HG02623 (cell line): Measurements from ENCODE around the gene FADS1.

Experiments
- ATAC-seq: cut with Tn5 transposase; IDR thresholded peaks from one replicate; pipeline ENCODE4 v1.9.1; 2021; ENCODE audit warnings: moderate library complexity; ENCODE audit not compliant: unreplicated experiment

Gene FADS1

GRCh38 chr11:61816736-61817455 is at the start of gene FADS1:
TSS of gene FADS1 (minus strand) at chr11:61817003. CDS start at chr11:61816929, 74 bp downstream.
- ATAC-seq: peak; percentile 56

DNA sequence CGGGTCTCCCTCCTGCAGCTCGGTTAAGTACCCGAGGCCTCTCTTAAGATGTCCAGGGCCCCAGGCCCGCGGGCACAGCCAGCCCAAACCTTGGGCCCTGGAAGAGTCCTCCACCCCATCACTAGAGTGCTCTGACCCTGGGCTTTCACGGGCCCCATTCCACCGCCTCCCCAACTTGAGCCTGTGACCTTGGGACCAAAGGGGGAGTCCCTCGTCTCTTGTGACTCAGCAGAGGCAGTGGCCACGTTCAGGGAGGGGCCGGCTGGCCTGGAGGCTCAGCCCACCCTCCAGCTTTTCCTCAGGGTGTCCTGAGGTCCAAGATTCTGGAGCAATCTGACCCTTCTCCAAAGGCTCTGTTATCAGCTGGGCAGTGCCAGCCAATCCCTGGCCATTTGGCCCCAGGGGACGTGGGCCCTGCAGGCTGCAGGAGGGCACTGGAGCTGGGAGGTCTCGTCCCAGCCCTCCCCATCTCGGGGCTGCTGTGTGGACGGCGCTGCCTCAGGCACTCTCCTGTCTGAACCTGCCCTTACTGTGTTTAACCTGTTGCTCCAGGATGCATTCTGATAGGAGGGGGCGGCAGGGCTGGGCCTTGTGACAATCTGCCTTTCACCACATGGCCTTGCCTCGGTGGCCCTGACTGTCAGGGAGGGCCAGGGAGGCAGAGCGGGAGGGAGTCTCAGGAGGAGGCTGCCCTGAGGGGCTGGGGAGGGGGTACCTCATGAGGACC is 49.6 kb upstream of the FADS1 start:
- ATAC-seq: no peak

DNA sequence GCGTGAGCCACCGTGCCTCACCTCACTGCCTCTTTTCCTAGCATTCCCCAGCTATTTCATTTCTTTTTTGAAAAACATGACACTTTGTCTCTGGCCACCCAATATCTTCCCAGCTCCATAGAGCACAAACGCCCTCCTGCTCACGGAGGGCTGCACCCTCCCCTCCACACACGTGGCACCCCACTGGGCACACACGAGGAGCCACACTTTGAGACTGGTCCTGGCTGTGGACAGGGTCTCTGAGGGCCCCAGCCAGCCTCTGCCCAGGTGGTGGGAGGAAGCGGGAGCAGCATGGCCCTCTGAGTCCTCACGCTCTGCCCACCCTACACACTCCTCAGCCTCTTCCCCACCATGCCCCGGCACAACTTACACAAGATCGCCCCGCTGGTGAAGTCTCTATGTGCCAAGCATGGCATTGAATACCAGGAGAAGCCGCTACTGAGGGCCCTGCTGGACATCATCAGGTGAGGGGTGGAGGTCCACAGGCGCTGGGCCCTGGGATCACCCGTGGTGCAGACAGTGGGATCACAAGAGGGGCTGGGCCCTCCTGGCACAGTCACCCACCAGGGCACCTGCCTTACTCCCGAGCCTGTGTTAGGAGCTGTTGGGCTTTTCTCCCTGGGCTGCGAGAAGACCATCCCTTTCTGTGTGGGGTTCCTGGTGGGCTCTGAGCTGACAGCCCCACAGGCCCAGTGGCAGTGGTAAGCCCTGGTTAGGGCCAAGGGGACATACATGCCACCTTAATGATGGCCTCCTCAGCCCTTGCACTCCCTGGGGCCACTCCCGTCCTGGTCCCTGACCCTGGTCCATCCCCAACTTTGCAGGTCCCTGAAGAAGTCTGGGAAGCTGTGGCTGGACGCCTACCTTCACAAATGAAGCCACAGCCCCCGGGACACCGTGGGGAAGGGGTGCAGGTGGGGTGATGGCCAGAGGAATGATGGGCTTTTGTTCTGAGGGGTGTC is 48.3 kb upstream of the FADS1 start:
- no peak for ATAC-seq

GRCh38 chr11:61863548-61864081 is 46.8 kb upstream of the FADS1 start:
- ATAC-seq: no peak

DNA sequence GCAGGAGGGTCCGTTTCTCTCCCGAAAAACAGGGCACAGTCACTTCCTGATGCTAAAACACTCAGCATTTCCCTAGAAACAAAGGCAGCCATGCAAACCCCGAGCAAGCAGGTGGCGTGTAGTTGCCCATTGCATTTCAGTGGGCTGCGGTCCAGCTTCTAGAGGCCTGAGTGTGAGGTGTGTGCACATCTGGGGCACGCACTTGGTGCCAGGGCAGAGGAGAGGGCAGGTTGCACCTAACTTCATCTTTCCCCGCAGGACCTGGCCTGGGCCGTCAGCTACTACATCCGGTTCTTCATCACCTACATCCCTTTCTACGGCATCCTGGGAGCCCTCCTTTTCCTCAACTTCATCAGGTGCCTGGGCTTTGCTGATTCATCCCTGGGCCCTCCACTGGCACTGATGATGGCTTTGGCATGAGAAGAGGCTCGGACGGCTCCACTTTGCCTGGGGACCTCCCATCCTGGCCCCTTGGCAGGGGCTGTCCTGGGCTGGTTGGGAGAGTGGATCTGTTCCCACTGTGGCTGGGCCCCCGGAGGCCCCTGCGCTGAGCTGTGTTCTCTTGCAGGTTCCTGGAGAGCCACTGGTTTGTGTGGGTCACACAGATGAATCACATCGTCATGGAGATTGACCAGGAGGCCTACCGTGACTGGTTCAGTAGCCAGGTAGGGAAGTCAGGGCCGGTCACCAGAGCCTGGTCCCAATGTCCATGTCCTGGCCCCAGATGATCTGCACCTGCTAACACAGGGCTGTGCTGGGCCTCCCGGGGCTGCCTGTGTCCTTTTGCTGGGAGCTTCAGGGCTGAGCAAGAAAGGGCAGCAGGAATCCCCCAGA is 46.1 kb upstream of the FADS1 start:
- no peak for ATAC-seq

- ATAC-seq: no peak
Measured at GRCh38 chr11:61861634-61862033, 44.8 kb upstream of the FADS1 start.

- ATAC-seq: no peak
Measured at GRCh38 chr11:61860054-61860903, 43.5 kb upstream of the FADS1 start.

DNA sequence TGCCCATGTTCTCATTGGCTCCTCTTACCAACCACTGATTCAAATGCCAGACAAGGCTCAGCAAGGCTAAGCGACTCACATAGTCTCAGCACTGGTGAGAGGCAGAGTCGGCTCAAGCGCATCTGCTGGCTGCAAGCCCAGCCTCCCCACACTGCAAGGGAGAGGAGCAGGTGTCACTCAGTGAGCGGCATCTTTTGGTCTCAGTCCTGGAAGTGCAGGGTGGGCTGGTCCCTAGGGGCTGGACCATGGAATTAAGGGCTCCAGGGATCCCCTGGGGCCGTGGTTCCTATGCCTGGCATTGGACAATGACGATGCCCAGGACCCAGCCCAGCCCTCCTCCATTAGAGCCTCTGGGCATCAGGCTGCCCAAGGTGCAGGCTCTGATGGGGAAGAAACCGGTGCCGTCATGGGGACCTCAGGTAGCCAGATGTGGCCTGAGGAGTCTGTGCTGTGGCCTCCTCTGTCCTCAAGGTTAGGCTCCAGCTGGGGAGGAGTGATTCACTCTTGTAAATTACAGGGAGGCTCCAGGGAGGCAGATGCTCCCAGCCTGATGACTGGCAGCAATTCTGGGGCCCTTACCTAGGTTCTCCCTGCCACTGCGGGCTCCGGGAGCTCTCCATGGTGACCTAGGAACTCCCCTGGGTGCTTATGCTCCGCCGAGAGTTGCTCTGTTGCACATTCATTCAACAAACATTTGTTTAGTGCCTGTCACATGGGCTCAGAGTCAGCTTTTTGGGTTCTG is 39.3 kb upstream of the FADS1 start:
- ATAC-seq: no peak

DNA sequence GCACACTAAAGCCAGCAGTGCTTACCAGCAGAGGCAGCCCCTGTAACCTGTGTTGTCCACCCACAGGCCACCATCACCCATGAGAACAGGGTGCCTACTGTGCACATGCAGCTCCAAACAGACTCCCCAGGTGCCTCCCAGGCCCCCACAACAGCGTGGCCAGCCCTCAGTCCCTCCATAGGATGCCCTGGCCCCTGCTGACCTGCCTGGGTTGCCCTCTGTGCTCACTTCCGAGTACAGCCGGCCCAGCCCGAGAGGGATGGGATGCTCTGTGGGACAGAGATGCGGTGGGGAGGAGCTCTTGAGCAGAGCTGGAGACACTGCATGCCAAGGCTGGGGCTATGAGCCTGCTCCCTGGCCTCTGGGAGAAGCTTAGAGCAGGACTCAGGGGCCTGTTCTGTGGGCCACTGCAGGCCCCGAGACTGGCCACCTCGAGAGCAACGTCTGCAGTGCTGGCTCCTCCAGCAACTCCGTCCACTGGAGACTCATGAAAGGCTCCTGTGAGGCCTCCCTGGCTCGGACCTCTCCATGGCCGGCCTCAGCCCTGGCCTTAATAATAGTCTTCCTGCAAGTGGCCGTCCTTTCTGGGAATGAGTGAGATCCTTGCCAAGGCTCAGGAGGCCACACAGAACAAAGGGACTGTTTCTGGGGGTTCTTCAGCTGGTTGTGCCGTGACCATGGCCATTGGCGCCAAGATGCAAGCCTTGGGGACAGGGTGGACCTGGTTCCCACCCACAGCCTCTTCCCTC is 38.3 kb upstream of the FADS1 start:
- ATAC-seq: no peak

GRCh38 chr11:61854206-61854895 is 37.5 kb upstream of the FADS1 start:
- no peak for ATAC-seq

GRCh38 chr11:61853698-61854169 is 36.9 kb upstream of the FADS1 start:
- ATAC-seq: no peak

GRCh38 chr11:61851900-61852295 is 35.1 kb upstream of the FADS1 start:
- no peak for ATAC-seq

DNA sequence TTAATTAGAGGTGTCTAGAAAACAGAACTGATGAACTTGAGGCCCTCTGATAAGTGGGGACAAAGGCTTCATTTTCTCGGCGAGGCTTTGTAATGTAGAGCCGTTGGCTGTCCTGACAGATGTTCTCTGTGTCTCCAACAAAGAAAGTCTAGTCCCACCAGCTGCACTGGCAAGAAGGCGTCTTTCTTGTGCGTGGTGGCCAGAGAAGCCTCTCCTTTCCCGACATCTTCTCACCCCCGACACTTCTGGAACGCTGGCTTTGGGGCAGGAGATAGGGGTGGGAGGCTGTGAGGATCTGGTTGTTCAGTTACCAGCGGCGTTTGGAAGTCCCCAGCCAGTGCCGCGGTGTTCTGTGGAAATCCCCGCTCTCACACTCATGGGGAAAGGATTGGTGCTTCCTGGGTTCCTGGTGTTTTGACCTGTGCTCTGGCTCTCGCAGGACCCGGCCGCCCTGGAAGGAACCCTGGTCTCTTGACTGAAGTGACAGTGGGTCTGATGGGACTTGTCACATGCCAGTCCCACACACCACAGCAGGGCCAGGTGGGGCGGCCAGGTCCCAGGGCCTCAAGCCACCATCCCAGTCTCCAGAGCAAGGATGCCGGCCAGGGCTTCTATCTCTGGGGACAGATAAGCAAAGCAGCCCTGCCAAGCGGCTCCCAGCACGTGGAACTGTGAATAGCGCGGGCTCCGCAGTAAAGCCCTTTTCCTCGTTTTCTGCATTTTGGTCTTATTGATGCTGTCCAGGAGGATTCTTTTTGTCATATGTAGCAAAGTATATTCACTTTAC is 34.5 kb upstream of the FADS1 start:
- no peak for ATAC-seq

- no peak for ATAC-seq
Measured at GRCh38 chr11:61850687-61851086, 33.9 kb upstream of the FADS1 start.

GRCh38 chr11:61848631-61849030 is 31.8 kb upstream of the FADS1 start:
- no peak for ATAC-seq

DNA sequence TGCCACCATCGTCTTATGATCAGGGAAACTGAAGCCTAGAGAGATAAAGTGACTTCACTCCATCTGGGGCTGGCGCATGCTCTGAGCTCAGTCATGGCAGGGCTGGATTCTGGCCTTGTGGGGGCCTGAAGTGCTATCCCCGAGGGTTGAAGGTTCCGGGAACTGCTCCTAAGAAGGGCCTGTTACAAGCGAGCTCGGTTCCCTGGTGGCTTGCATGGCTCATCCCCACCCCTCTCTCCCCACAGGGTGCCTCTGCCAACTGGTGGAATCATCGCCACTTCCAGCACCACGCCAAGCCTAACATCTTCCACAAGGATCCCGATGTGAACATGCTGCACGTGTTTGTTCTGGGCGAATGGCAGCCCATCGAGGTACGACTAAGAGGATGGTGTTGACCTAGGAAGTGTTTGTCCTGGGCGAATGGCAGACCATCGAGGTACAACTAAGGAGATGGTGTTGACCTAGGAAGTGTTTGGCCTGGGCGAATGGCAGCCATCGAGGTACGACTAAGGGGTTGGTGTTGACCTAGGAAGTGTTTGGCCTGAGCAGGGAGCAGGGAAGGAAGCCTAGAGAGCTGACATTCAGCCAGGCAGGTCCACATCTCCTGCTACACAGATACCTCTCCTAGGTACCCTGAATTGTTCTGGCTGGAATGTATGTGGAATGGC is 31.2 kb upstream of the FADS1 start:
- ATAC-seq: no peak
